ENCODE measurements around the gene SELENOO. TPM values are rescaled to one million over a fixed set of nuclear protein-coding genes. Genes with fewer than 3 reads are reported as not detected.

SELENOO gene
- total and polyA plus RNA-seq, 12 donors = 9.6 to 29.8 (median 12.2) TPM

DNA sequence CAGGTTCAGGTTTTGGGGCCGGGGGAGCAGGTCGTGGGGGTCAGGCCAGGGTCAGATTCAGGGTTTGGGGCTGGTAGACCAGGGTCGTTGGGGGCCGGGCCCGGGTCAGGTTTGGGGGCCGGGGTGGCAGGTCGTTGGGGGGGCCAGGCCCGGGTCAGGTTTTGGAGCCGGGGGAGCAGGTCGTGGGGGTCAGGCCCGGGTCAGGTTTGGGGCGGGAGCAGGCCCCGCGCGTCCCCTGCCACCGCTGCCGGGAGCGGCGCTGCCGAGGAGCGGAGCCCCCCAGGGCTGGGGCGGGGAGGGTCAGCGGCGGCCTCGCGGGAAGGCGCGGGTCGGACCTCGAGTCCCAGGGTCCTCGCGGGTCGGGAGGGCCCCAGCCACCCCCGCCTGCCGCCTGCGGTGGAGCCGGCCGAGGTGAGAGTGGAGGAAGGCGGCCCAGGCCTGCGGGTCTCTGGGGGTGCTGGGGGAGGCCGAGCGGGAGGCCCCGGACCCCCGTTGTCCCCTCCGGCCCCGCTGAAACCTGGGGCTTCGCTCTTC is 14.6 kb upstream of the SELENOO start:
- intact Hi-C loops (cut with DNase I) = no loop called here
- TF ChIP-seq, protein P1, sequence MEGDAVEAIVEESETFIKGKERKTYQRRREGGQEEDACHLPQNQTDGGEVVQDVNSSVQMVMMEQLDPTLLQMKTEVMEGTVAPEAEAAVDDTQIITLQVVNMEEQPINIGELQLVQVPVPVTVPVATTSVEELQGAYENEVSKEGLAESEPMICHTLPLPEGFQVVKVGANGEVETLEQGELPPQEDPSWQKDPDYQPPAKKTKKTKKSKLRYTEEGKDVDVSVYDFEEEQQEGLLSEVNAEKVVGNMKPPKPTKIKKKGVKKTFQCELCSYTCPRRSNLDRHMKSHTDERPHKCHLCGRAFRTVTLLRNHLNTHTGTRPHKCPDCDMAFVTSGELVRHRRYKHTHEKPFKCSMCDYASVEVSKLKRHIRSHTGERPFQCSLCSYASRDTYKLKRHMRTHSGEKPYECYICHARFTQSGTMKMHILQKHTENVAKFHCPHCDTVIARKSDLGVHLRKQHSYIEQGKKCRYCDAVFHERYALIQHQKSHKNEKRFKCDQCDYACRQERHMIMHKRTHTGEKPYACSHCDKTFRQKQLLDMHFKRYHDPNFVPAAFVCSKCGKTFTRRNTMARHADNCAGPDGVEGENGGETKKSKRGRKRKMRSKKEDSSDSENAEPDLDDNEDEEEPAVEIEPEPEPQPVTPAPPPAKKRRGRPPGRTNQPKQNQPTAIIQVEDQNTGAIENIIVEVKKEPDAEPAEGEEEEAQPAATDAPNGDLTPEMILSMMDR (IDR thresholded peaks at IDR 0.05) = no peak
- Histone ChIP-seq H3K27me3 (no peaks in the 10 kb centered on the region), H3K4me3 (peak overlapping the region; percentile 50 to 78 (median 72)), H3K4me1 (peaks cover 19 to 68% (median 64%) of the 10 kb centered on the region in 9 donors), H3K9me3 (no peaks in the 10 kb centered on the region), H3K27ac (peak overlapping the region in 9 of 10 donors; percentile 52 to 94 (median 71)), H3K36me3 (peaks cover 0 to 6% (median 0%) of the 10 kb centered on the region in 9 donors)
- ATAC-seq (no peak), DNase-seq (peak in 1 of 2 donors; percentile 31)
- WGBS, 2 donors = 1 to 3% methylated on average over 32 to 47 of the region's 47 CpGs

DNA sequence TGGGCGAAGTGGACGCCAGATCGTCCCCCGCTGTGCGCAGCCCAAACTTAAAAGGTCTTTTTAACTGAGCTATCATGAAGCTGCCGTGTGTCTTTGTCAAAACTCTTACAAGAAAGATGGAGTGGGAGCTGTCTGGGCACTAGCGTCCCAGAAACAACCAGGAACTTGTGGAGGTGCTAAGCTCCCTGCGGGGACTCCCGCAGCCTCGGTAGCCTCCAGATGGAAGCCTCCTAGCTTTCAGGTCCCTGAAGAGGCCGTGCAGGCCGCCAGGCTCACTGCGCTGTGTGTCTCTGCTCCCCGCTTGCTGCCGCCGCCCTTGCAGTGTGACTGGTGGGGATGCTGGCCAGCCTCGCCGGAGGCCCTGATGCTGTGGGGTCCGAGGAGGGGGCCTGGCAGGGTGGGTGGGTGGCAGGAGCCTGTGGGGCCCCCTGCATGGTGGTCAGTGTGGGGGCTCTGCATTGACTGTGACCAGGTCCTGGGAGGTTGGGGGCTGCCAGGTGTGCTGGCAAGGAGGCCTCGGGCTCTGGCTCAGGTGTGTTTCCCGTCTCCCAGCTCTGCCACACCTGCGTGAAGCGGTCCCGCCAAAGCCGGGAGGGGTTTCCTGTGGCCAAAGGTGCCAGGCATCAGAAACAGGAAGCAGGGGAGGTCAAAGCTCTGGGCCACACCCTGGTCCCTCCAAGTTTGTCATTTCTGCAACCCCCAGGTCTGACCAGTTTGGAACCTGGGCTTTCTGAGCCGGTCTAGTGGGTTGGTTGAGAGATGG is 13.9 kb upstream of the SELENOO start:
- Histone ChIP-seq H3K27me3 (no peaks in the 10 kb centered on the region), H3K4me3 (peak overlapping the region; percentile 50 to 78 (median 72)), H3K36me3 (peaks cover 0 to 6% (median 0%) of the 10 kb centered on the region in 9 donors), H3K4me1 (peaks cover 19 to 75% (median 67%) of the 10 kb centered on the region in 9 donors), H3K27ac (peak overlapping the region in 9 of 10 donors; percentile 52 to 94 (median 71)), H3K9me3 (no peaks in the 10 kb centered on the region)
- ATAC-seq = no peak
- TF ChIP-seq, protein P1 (IDR thresholded peaks at IDR 0.05) = no peak
- intact Hi-C loops (cut with DNase I) = no loop called here
- WGBS, 2 donors = 49 to 55% methylated on average over 26 of the region's 26 CpGs
- DNase-seq = peak in 1 of 2 donors; percentile 23

DNA sequence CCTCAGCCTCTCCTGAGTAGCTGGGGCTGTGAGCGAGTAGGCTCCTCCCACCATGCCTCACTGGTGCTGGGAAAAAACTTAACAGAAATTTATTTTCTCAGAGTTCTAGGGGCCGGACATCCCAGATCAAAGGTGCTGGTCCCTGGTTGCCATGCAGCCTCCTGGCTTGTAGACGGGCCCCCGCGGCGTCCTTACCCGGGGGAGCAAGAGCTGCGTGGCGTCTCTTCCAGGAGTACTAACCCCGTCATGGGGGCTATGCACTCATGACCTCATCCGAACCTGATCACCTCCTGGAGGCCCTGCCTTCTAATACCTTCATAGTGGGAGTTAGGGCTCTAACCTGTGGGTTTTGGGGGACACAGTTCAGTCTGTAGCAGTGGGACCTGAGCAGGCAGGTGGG is 12.5 kb upstream of the SELENOO start:
- TF ChIP-seq, protein P1 (IDR thresholded peaks at IDR 0.05) = no peak
- H3K27me3 ChIP-seq = no peaks in the 10 kb centered on the region
- H3K4me3 ChIP-seq = no peak overlapping the region
- intact Hi-C loops (cut with DNase I) = no loop called here
- H3K4me1 ChIP-seq = peaks cover 19 to 87% (median 63%) of the 10 kb centered on the region in 9 donors
- no peak for DNase-seq
- peak overlapping the region in 2 of 10 donors; percentile 78 to 97 for H3K27ac ChIP-seq
- no peak for ATAC-seq
- no peaks in the 10 kb centered on the region for H3K9me3 ChIP-seq
- peaks cover 0 to 11% (median 0%) of the 10 kb centered on the region in 9 donors for H3K36me3 ChIP-seq
- 95 to 96% methylated on average over 11 of the region's 11 CpGs for WGBS, 2 donors

DNA sequence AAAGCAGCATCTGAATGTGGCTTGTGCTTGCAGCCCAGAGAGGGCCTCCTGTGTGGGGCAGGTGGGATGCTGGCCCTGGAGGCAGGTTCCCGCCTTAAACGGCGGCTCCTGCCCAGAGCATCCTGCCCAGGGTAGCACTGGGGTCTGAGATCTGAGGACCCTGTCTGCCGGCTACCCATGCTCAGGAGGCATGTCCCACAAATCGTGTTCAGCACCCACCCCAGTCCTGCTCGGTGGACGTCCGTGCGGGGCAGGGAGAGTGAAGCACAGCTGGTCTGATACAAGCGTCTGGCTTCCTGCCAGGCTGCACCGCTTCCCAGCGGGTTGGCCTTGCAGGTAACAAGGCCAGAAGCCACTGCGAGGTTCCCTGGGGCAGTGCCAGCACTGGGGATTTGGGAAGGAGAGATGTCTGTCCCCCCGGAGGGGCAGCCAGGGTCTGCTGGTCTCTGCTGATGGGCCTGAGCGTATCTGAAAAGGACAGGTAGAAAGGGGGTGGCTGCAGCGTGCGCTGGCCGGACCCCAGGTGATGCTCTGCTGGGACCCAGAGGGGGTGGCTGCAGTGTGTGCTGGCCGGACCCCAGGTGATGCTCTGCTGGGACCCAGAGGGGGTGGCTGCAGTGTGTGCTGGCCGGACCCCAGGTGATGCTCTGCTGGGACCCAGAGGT is 11.5 kb upstream of the SELENOO start:
- H3K27ac ChIP-seq = peak overlapping the region in 9 of 10 donors; percentile 64 to 97 (median 80)
- ATAC-seq (peak in 1 of 8 donors; percentile 2), DNase-seq (peak in 1 of 2 donors; percentile 50)
- intact Hi-C loops (cut with DNase I) = no loop called here
- peak overlapping the region in 4 of 10 donors; percentile 54 to 63 (median 55) for H3K4me3 ChIP-seq
- peaks cover 0 to 21% (median 0%) of the 10 kb centered on the region in 9 donors for H3K36me3 ChIP-seq
- TF ChIP-seq, protein P1 (IDR thresholded peaks at IDR 0.05) = no peak
- H3K27me3 ChIP-seq = no peaks in the 10 kb centered on the region
- H3K9me3 ChIP-seq = no peaks in the 10 kb centered on the region
- WGBS, 2 donors = 69 to 73% methylated on average over 20 of the region's 20 CpGs
- peaks cover 13 to 77% (median 53%) of the 10 kb centered on the region in 9 donors for H3K4me1 ChIP-seq

Data from heart right ventricle (tissue), 16 donors.